K562 (cell line): ENCODE data around the gene GGNBP2. TPM values are rescaled to one million over a fixed set of nuclear protein-coding genes. Genes with fewer than 3 reads are reported as not detected.

ENCODE experiments used
- ADNP ChIP-seq: fragments of 200-800 bp; sonication (Bioruptor generic); IDR thresholded peaks from 2 replicates; pipeline ENCODE4 v1.6.1; 2016; ENCODE audit warnings: missing genetic modification characterization, missing compliant biosample characterization
- CBFA2T2 ChIP-seq: fragments of 450-650 bp; conservative IDR thresholded peaks from 2 replicates; pipeline ENCODE4 v1.6.1; 2017; ENCODE audit warnings: mild to moderate bottlenecking
- CBFA2T3 ChIP-seq: fragments of 450-650 bp; IDR thresholded peaks from 2 replicates; pipeline ENCODE4 v1.6.1; 2017
- CCNT2 ChIP-seq: IDR thresholded peaks from 2 replicates; pipeline ENCODE4 v1.6.1; 2011; ENCODE audit warnings: borderline replicate concordance, low read depth, mild to moderate bottlenecking, moderate library complexity, mixed read lengths, low read length; ENCODE audit not compliant: insufficient read length; ENCODE audit errors: extremely low read depth
- TAL1 ChIP-seq: fragments of 450-650 bp; IDR thresholded peaks from 2 replicates; pipeline ENCODE4 v1.6.1; 2016; ENCODE audit warnings: mild to moderate bottlenecking
- ZNF174 ChIP-seq: fragments of 250-450 bp; sonication (Bioruptor Pico); IDR thresholded peaks from 2 replicates; pipeline ENCODE4 v1.4.0; 2020; ENCODE audit warnings: mild to moderate bottlenecking
- polyA plus RNA-seq, 8 experiments: library from polyadenylated mRNA; depleted of rRNA in 4 of 8; stranded (reverse) in 5 of 8; unstranded in 3 of 8; fragments of >200 nt; fragmentation: Nextera tagmentation in 2 of 8; fragmentation: Illumina TruSeq in 1 of 8; extraction: Ambion mirVana in 2 of 8; extraction: Trizol in 1 of 8; gene quantifications; 2 replicates each; pipeline versions ENCODE4 v1.2.1 to v1.2.3, GENCODE V29; 2011 to 2014; ENCODE audit warnings: inconsistent platforms in 1 of 8, missing spikeins in 1 of 8
- total RNA-seq, 7 experiments: library from RNA; depleted of rRNA in 6 of 7; stranded (reverse); fragments of >200 nt in 6 of 7; fragmentation: Illumina TruSeq in 2 of 7; extraction: Trizol in 2 of 7; gene quantifications; 2 replicates each; pipeline versions ENCODE4 v1.2.1 to v1.2.3, GENCODE V29; 2011 to 2021; ENCODE audit warnings: low replicate concordance in 1 of 7
- TF ChIP-seq, protein P1 (sequence below): fragments of 450-650 bp; IDR thresholded peaks from 2 replicates; pipeline ENCODE4 v1.7.1; 2018; ENCODE audit warnings: mild to moderate bottlenecking, low read depth; ENCODE audit not compliant: partially characterized antibody
- TF ChIP-seq, protein P2 (sequence below): fragments of 450-650 bp; IDR thresholded peaks from 2 replicates; pipeline ENCODE4 v1.6.1; 2014; ENCODE audit warnings: low read depth, mild to moderate bottlenecking, moderate library complexity, borderline replicate concordance
- TF ChIP-seq, protein P3 (sequence below): fragments of 200-600 bp; sonication (generic); IDR thresholded peaks from one replicate; pipeline ENCODE4 v1.6.1; 2012; ENCODE audit warnings: mild to moderate bottlenecking, low read depth, low read length, inconsistent platforms

The GGNBP2 gene
- total and polyA plus RNA-seq, 9 of the 15 experiments (the other 6 are each of a cell fraction or from before 2014, with no cell fraction given), result 35.7 to 96.6 (median 64.1) TPM

DNA sequence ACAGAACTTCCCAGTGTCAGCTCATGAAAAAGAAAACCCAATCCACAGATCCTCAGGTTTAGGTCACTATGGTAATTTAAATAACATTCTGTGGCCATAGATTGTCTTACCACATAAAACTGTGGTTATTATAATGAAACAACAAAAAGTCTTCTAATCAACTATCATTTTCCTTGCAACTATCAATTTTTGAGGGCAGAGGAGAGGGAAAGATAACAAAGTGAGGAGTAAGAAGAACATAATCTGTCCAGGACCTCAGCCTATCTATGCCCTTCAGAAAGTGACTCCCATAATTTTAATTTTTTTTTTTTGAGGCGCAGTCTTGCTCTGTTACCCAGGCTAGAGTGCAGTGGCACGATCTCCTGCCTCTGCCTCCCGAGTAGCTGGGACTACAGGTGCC, 4.0 kb upstream of the GGNBP2 start (continued):
- TF ChIP-seq ADNP (tag) (no peak), CCNT2 (no peak), TAL1 (peak; percentile 43; the same call in 1 of the 2 replicates), ZNF174 (CRISPR knock-in tag) (no peak), CBFA2T3 (peak; percentile 82), CBFA2T2 (peak; percentile 66)
- TF ChIP-seq, protein P1, sequence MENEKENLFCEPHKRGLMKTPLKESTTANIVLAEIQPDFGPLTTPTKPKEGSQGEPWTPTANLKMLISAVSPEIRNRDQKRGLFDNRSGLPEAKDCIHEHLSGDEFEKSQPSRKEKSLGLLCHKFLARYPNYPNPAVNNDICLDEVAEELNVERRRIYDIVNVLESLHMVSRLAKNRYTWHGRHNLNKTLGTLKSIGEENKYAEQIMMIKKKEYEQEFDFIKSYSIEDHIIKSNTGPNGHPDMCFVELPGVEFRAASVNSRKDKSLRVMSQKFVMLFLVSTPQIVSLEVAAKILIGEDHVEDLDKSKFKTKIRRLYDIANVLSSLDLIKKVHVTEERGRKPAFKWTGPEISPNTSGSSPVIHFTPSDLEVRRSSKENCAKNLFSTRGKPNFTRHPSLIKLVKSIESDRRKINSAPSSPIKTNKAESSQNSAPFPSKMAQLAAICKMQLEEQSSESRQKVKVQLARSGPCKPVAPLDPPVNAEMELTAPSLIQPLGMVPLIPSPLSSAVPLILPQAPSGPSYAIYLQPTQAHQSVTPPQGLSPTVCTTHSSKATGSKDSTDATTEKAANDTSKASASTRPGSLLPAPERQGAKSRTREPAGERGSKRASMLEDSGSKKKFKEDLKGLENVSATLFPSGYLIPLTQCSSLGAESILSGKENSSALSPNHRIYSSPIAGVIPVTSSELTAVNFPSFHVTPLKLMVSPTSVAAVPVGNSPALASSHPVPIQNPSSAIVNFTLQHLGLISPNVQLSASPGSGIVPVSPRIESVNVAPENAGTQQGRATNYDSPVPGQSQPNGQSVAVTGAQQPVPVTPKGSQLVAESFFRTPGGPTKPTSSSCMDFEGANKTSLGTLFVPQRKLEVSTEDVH, result no peak
- TF ChIP-seq, protein P2, sequence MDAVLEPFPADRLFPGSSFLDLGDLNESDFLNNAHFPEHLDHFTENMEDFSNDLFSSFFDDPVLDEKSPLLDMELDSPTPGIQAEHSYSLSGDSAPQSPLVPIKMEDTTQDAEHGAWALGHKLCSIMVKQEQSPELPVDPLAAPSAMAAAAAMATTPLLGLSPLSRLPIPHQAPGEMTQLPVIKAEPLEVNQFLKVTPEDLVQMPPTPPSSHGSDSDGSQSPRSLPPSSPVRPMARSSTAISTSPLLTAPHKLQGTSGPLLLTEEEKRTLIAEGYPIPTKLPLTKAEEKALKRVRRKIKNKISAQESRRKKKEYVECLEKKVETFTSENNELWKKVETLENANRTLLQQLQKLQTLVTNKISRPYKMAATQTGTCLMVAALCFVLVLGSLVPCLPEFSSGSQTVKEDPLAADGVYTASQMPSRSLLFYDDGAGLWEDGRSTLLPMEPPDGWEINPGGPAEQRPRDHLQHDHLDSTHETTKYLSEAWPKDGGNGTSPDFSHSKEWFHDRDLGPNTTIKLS, result no peak
- TF ChIP-seq, protein P3, sequence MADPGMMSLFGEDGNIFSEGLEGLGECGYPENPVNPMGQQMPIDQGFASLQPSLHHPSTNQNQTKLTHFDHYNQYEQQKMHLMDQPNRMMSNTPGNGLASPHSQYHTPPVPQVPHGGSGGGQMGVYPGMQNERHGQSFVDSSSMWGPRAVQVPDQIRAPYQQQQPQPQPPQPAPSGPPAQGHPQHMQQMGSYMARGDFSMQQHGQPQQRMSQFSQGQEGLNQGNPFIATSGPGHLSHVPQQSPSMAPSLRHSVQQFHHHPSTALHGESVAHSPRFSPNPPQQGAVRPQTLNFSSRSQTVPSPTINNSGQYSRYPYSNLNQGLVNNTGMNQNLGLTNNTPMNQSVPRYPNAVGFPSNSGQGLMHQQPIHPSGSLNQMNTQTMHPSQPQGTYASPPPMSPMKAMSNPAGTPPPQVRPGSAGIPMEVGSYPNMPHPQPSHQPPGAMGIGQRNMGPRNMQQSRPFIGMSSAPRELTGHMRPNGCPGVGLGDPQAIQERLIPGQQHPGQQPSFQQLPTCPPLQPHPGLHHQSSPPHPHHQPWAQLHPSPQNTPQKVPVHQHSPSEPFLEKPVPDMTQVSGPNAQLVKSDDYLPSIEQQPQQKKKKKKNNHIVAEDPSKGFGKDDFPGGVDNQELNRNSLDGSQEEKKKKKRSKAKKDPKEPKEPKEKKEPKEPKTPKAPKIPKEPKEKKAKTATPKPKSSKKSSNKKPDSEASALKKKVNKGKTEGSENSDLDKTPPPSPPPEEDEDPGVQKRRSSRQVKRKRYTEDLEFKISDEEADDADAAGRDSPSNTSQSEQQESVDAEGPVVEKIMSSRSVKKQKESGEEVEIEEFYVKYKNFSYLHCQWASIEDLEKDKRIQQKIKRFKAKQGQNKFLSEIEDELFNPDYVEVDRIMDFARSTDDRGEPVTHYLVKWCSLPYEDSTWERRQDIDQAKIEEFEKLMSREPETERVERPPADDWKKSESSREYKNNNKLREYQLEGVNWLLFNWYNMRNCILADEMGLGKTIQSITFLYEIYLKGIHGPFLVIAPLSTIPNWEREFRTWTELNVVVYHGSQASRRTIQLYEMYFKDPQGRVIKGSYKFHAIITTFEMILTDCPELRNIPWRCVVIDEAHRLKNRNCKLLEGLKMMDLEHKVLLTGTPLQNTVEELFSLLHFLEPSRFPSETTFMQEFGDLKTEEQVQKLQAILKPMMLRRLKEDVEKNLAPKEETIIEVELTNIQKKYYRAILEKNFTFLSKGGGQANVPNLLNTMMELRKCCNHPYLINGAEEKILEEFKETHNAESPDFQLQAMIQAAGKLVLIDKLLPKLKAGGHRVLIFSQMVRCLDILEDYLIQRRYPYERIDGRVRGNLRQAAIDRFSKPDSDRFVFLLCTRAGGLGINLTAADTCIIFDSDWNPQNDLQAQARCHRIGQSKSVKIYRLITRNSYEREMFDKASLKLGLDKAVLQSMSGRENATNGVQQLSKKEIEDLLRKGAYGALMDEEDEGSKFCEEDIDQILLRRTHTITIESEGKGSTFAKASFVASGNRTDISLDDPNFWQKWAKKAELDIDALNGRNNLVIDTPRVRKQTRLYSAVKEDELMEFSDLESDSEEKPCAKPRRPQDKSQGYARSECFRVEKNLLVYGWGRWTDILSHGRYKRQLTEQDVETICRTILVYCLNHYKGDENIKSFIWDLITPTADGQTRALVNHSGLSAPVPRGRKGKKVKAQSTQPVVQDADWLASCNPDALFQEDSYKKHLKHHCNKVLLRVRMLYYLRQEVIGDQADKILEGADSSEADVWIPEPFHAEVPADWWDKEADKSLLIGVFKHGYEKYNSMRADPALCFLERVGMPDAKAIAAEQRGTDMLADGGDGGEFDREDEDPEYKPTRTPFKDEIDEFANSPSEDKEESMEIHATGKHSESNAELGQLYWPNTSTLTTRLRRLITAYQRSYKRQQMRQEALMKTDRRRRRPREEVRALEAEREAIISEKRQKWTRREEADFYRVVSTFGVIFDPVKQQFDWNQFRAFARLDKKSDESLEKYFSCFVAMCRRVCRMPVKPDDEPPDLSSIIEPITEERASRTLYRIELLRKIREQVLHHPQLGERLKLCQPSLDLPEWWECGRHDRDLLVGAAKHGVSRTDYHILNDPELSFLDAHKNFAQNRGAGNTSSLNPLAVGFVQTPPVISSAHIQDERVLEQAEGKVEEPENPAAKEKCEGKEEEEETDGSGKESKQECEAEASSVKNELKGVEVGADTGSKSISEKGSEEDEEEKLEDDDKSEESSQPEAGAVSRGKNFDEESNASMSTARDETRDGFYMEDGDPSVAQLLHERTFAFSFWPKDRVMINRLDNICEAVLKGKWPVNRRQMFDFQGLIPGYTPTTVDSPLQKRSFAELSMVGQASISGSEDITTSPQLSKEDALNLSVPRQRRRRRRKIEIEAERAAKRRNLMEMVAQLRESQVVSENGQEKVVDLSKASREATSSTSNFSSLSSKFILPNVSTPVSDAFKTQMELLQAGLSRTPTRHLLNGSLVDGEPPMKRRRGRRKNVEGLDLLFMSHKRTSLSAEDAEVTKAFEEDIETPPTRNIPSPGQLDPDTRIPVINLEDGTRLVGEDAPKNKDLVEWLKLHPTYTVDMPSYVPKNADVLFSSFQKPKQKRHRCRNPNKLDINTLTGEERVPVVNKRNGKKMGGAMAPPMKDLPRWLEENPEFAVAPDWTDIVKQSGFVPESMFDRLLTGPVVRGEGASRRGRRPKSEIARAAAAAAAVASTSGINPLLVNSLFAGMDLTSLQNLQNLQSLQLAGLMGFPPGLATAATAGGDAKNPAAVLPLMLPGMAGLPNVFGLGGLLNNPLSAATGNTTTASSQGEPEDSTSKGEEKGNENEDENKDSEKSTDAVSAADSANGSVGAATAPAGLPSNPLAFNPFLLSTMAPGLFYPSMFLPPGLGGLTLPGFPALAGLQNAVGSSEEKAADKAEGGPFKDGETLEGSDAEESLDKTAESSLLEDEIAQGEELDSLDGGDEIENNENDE, result no peak
